Osteocyte (in vitro differentiated cells): ENCODE results near the gene HECW1. TPM values are rescaled to one million over a fixed set of nuclear protein-coding genes. Genes with fewer than 3 reads are reported as not detected.

Experiments used
- DNase-seq: peaks from one replicate; pipeline ENCODE4 v3.0.0; 2021; ENCODE audit warnings: mixed read lengths; ENCODE audit not compliant: unreplicated experiment; ENCODE audit errors: extremely low spot score
- H3K27ac Mint-ChIP-seq: one replicate; pipeline ENCODE4 v1.8.0; 2021; ENCODE audit warnings: mild to moderate bottlenecking, mixed read lengths; ENCODE audit not compliant: unreplicated experiment
- H3K27me3 Mint-ChIP-seq: one replicate; pipeline ENCODE4 v1.8.0; 2021; ENCODE audit warnings: mixed read lengths; ENCODE audit not compliant: unreplicated experiment
- H3K36me3 Mint-ChIP-seq: one replicate; pipeline ENCODE4 v1.8.0; 2021; ENCODE audit warnings: mixed read lengths; ENCODE audit not compliant: unreplicated experiment
- H3K4me1 Mint-ChIP-seq: one replicate; pipeline ENCODE4 v1.8.0; 2021; ENCODE audit warnings: mixed read lengths; ENCODE audit not compliant: unreplicated experiment
- H3K4me3 Mint-ChIP-seq: one replicate; pipeline ENCODE4 v1.8.0; 2021; ENCODE audit warnings: mild to moderate bottlenecking, moderate library complexity, mixed read lengths; ENCODE audit not compliant: unreplicated experiment
- H3K9me3 Mint-ChIP-seq: one replicate; pipeline ENCODE4 v1.8.0; 2021; ENCODE audit warnings: mixed read lengths; ENCODE audit not compliant: unreplicated experiment
- total RNA-seq: library from RNA; stranded (reverse); gene quantifications from 2 replicates; pipeline ENCODE4 v1.2.1, GENCODE V29; 2021
- TF ChIP-seq, protein P1 (sequence below): fragments of 200-600 bp; sonication (generic); IDR thresholded peaks from 2 replicates; pipeline ENCODE4 v1.5.0; 2021; ENCODE audit warnings: antibody characterized with exemption, mild to moderate bottlenecking, moderate library complexity

The HECW1 gene
- total RNA-seq, 1 donor from 2014 or later: 0.16 TPM

DNA sequence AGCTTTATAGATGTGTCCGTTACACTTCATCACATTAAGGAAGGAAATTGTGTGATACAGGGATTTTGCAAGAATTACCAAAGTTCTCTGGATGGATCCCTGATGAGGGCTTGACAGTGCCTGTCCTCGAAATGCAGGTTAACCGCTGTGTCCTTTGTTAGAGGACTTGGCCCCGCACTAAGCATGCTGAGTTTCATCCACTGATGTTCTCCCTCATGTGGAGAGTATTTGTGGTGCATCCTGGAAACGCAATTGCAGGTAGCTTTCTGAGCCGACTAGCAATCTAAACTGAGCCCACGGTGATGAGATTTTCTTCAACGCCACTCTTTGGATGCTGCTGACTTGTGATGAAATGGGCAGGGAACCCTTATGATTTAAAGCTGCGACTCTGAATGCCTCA, 398.6 kb downstream of the HECW1 start:
- Mint-ChIP-seq H3K36me3 (no peaks in the 10 kb centered on the region), H3K27ac (no peak overlapping the region), H3K9me3 (no peaks in the 10 kb centered on the region), H3K4me3 (no peak overlapping the region), H3K4me1 (peaks cover 14% of the 10 kb centered on the region), H3K27me3 (peaks cover 35% of the 10 kb centered on the region)
- DNase-seq: no peak
- TF ChIP-seq, protein P1, sequence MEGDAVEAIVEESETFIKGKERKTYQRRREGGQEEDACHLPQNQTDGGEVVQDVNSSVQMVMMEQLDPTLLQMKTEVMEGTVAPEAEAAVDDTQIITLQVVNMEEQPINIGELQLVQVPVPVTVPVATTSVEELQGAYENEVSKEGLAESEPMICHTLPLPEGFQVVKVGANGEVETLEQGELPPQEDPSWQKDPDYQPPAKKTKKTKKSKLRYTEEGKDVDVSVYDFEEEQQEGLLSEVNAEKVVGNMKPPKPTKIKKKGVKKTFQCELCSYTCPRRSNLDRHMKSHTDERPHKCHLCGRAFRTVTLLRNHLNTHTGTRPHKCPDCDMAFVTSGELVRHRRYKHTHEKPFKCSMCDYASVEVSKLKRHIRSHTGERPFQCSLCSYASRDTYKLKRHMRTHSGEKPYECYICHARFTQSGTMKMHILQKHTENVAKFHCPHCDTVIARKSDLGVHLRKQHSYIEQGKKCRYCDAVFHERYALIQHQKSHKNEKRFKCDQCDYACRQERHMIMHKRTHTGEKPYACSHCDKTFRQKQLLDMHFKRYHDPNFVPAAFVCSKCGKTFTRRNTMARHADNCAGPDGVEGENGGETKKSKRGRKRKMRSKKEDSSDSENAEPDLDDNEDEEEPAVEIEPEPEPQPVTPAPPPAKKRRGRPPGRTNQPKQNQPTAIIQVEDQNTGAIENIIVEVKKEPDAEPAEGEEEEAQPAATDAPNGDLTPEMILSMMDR: no peak

DNA sequence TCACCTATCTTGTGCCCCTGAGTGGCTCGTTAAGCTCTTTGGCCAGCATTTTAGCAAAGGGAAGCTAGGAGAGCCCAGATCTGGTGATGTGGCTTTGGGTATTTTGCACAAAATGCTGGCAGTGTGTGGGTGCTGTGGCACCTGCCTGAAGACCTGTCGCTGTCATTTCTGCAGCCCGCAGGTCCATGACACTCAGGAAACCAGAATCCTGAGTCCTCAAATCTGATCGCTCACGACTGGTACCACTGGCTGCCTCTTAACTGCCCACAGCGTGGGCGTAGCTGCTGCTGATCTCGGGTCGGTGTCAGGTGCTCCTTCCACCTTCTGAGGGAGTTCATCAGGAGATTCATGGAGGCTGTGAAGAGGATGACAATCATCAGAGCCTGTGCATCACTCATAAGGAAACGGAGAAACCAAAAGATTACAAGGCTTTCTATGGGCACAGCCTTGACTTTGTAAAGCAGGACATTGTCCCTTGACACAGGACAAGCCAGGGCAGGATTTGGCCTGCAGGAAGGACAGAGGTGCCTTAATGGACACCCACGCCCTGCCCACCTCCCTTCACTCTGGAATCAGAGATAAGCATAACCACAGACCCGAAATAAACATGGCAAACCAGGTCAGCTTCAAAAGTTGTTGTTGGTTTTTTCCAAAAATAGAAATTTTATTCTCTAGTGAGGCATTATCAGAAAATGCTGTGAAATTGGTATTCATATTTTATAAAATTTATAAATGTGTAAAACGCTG, 399.5 kb downstream of the HECW1 start:
- peaks cover 14% of the 10 kb centered on the region for H3K4me1 Mint-ChIP-seq
- TF ChIP-seq, protein P1: no peak

DNA sequence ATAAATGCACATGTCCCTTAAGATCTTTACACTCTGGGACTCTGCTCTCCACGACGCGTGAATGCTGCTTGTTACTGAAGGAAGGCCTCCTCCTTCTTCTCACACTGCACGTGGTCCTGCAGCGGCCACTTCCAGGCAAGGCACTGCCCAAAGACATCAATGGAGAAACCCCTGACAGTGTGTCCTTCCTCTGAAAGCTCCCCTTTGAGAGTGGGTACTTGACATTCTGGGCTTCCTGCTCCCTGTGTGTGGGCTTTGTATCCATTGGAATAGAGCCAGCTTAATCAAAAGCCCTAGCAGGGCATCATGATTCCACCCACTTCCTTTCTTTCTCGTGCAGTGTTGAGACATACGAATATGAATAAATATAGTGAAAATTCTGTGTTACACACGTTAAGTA, 400.8 kb downstream of the HECW1 start:
- peak overlapping the region; percentile 12 for H3K4me3 Mint-ChIP-seq
- DNase-seq: no peak
- H3K27ac Mint-ChIP-seq: peak overlapping the region; percentile 36
- H3K36me3 Mint-ChIP-seq: no peaks in the 10 kb centered on the region
- H3K27me3 Mint-ChIP-seq: peaks cover 26% of the 10 kb centered on the region
- TF ChIP-seq, protein P1: no peak
- H3K9me3 Mint-ChIP-seq: no peaks in the 10 kb centered on the region
- peaks cover 14% of the 10 kb centered on the region for H3K4me1 Mint-ChIP-seq

More for the DNA sequence above, 399.5 kb downstream of the HECW1 start:
- Mint-ChIP-seq H3K36me3 (no peaks in the 10 kb centered on the region), H3K27ac (no peak overlapping the region), H3K9me3 (no peaks in the 10 kb centered on the region), H3K27me3 (peaks cover 35% of the 10 kb centered on the region), H3K4me3 (no peak overlapping the region)
- no peak for DNase-seq

DNA sequence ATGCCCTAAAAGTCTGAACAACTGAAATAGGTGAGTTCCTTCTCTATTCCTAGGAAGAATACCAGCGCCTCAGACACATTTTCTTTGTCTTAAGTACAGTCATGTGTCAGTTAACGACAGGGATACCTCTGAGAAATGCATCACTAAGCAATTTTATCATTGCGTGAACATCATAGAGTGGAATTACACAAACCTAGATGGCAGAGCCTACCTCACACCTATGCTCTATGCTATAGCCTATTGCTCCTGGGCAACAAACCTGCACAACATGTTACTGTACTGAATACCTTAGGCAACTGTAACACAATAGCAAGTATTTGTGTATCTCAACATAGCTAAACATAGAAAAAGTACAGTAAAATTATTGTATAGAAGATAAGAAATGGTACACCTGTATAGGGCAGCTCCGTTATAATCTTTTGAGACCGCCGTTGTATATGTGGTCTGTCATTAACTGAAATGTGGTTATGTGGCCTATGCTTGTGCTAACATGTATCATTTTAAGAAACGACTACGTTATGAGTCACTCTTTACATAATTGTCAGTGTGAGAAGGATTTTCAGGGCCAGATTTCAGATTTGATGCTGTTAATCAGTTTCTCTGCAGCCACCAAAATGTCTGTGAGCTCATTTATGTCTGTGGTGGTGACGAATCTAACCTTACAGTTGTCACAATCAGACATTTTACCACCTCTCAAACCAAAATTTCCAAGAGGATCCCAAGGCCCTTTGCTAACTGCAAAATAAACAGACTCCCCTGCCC, 404.3 kb downstream of the HECW1 start:
- DNase-seq: no peak

More for the DNA sequence above, 404.3 kb downstream of the HECW1 start:
- no peak overlapping the region for H3K4me3 Mint-ChIP-seq
- peaks cover 8% of the 10 kb centered on the region for H3K27me3 Mint-ChIP-seq
- H3K27ac Mint-ChIP-seq: no peak overlapping the region
- TF ChIP-seq, protein P1: no peak
- peaks cover 14% of the 10 kb centered on the region for H3K4me1 Mint-ChIP-seq
- no peaks in the 10 kb centered on the region for H3K9me3 Mint-ChIP-seq
- H3K36me3 Mint-ChIP-seq: no peaks in the 10 kb centered on the region
